SK-MEL-5 (cell line): Measurements from ENCODE around the gene MOB3A. TPM values are rescaled to one million over a fixed set of nuclear protein-coding genes. Genes with fewer than 3 reads are reported as not detected.
"Not testable (repeated sequence)": the region's sequence is repeated elsewhere in the genome, so short reads cannot be mapped to it uniquely, and the experiment has no call there.

Source experiments
- DNase-seq: peaks from one replicate; pipeline ENCODE4 v3.0.0-alpha.2; 2016; ENCODE audit warnings: low read depth, low spot score
- in situ Hi-C: cut with HindIII; loops from 2 replicates; pipeline ENCODE4 v1.10.0; 2016; ENCODE audit warnings: low sequenced_read_pairs, high pct_unique_total_duplicates, low pct_unique_long_range_greater_than_20kb
- total RNA-seq: library from RNA; depleted of rRNA; stranded (reverse); fragments of >200 nt; shearing (Covaris generic); gene quantifications from 2 replicates; pipeline ENCODE4 v1.2.3, GENCODE V29; 2014

MOB3A gene
- total RNA-seq, 1 experiment from 2014 or later: 5.1 TPM

GRCh38 chr19:2128252-2128651 lies 32.1 kb upstream of the MOB3A start:
- DNase-seq, in situ Hi-C loops: not testable (repeated sequence)

- in situ Hi-C loops: no loop called here
- DNase-seq: no peak
These were observed 31.6 kb upstream of the MOB3A start for GRCh38 chr19:2127758-2128157.

GRCh38 chr19:2126879-2127518 lies 30.9 kb upstream of the MOB3A start:
- DNase-seq: no peak
- in situ Hi-C loops: no loop called here

GRCh38 chr19:2123682-2124387 lies 27.7 kb upstream of the MOB3A start:
- DNase-seq: no peak
- in situ Hi-C loops: no loop called here

GRCh38 chr19:2122982-2123381 lies 26.9 kb upstream of the MOB3A start:
- in situ Hi-C loops: no loop called here

DNA sequence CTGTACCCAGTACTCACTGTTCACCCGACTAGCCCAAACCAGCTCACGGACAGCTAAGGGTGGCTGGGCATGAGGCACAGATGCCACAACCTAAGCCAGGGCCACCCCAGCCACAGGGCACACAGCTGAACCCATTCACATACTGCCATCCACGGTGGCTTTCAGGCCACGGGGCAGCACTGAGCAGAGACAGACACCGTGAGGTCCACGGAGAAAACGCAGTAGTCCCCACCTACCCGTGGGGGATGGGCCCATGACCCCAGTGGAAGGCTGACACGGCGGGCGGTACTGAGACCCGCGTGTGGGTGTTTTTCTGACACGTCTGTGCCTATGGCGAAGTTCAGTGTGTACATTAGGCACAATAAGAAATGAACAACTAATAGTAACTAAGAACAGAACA lies 26.1 kb upstream of the MOB3A start:
- DNase-seq: no peak
- in situ Hi-C loops: no loop called here

More at GRCh38 chr19:2122982-2123381, 26.9 kb upstream of the MOB3A start:
- no peak for DNase-seq

DNA sequence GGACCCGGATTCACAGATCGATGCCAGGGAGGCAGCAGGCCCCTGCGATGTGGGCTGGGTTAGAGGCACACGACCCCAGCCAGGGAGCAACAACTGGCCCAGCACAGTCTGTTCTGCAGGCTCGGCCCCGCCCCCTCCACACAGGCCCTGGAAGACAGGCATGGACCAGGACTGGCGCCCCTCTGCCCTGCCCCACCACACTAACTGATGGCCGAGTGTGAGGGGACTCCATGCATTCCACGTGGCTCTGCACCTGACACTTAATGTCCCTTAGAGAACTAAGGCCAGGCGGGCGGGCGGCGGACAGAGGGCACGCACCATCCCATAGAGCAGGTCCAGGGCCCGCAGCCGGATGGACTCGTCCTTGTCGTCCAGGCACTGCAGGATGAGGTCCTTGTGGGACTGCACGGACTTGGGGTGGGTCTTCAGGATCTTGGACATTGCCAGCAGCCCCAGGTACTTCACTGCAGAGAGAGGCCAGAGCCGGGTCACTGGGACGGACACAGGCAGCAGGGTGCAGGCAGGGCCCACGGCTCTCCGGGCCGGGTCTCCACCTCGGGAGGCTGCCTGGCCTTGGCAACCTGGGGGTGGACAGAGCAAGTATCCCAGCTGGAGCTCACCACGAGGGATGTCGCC lies 25.4 kb upstream of the MOB3A start:
- in situ Hi-C loops: no loop called here
- DNase-seq: no peak

- DNase-seq: no peak
- in situ Hi-C loops: no loop called here
These were observed 24.7 kb upstream of the MOB3A start for GRCh38 chr19:2120821-2121220.

DNA sequence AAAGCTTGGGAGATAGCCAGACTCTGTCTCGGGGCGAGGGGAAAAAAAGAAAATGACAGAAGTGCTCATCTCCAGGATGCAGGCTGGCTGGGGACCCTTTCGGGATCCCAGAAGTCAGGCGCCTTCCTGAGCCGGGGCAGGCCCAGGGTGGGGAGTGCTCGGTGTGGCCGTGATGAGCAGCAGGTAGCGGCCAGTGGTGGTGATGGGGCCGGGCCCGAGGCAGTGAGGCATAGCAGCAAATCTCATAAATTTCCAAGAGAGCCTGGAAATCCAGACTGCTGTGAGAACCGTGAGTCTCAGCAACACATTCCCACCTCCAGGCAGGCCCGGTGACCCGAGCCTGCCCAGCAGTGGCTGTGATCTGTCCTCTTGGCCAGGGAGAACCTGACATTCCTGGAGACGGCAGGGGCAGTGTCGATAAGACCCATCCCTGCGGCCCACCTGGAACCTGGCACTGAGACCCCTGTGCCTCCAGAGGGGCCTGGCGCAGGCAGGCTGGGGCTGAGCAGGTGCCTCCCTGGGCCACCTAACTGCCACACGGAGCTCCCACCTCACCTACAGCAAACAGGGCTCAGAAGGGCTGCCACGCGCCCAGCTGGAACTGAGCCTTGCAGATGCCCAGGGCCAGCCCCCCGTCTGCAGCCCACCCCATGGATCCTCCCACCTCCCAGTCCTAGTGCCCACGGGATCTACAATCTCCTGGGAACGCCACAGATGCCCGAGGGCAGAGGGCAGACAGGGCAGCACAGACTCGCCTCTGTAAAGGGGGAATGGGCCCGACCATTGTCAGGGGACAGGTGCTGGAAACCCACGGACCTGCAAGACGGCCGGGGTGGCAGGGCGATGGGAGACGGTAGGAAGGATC lies 24.0 kb upstream of the MOB3A start:
- no peak for DNase-seq
- in situ Hi-C loops: no loop called here

GRCh38 chr19:2118438-2118837 lies 22.3 kb upstream of the MOB3A start:
- DNase-seq: no peak
- in situ Hi-C loops: no loop called here

DNA sequence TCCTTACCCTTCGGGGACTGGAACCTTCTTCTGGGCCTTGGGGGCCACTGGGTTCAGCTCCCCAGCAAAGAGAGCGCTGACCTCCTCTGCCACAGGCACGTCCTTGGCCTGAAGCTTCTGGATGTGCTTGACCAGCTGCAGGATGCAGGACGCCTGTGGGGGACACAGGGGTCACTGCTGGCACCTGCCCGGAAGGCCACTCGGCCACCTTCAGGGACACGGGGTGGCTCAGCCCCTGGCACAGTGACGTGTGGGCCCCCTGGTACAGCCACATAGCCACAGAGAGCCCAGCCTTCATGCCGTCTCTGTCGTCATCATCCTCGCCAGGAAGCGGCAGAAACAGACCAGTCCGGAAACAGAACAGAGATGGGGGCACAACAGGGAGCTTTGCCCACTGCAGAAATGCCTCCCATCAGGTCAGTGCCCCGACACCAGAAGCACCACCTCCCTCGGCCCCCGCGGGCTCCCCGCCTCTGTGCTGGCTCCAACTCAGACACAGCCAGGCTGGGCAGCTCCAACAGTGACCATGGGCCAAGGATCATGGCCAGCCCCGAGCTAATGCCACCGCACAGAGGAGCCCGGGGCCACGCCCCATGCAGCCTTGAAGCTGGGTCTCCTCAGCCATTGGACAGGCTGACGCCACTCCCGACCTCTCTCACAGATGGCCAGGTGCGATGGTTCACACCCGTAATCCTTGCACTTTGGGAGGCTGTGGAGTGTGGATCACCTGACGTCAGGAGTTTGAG lies 21.3 kb upstream of the MOB3A start:
- DNase-seq: no peak
- in situ Hi-C loops: no loop called here

DNA sequence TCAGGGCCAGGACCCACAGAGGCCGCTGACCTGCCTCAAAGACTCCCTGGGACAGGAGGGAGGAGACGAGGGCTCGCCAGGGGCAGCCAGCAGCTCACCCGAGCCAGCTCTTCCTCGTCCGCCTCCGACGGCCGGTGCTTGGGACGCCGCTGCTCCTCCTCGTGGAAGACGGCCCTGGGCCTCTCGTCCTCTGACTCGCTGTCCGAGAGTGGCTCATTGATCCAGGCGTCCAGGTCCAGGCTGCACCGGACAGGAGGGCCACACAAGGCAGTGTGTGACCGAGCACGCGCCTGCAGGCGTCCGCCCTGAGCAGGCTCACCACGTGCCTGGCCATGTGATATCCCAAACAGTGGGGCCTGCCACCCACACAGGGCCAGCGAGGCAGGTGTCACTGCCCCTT lies 20.4 kb upstream of the MOB3A start:
- no peak for DNase-seq
- in situ Hi-C loops: no loop called here

DNA sequence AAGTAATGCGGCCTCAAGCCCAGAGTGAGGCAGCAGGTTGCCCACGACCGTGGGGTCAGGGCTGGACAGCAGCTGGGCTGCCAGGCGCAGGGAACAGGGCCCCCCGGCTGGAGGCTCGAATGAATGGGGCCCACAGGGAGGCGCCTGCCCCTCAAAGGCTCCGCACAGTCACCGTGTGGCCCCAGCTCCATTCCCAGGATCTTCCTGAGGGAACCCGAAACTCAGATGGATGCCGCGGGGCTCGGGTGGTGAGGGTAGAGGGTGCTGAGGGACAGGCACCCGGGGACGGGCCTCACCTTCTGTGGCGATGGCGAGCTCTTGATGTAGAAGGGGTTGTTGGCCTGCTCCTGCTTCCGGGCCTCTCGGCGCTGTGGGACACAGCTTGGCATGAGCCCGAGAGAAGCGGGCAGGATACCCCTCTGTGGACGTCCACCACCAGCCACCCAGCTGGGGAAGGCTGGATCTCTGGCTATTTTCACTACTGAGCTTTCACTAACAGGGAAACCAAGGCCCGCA lies 19.8 kb upstream of the MOB3A start:
- DNase-seq: no peak
- in situ Hi-C loops: no loop called here

GRCh38 chr19:2115324-2115723 lies 19.2 kb upstream of the MOB3A start:
- in situ Hi-C loops: no loop called here
- no peak for DNase-seq

DNA sequence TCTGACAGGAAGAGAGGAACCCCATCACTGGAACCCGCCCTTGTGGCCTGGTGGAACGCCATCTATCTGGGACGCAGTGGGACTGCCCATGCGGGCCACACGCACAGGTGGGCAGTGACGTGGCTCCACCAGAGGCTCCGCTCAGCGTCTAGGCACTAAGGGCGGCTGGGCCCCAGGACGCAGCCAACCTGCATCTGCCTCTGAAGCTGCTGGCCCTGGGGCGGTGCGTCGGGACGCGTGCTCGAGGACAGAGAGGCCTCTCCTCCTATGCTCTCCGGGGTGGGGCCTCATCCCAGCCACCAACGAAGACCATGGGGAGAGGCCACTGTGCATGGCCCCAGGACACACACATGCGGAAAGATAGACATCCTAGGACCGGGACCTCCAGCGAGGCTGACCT lies 18.7 kb upstream of the MOB3A start:
- in situ Hi-C loops: no loop called here
- no peak for DNase-seq

- DNase-seq: no peak
- in situ Hi-C loops: no loop called here
These were observed 18.1 kb upstream of the MOB3A start for GRCh38 chr19:2114218-2114617.

DNA sequence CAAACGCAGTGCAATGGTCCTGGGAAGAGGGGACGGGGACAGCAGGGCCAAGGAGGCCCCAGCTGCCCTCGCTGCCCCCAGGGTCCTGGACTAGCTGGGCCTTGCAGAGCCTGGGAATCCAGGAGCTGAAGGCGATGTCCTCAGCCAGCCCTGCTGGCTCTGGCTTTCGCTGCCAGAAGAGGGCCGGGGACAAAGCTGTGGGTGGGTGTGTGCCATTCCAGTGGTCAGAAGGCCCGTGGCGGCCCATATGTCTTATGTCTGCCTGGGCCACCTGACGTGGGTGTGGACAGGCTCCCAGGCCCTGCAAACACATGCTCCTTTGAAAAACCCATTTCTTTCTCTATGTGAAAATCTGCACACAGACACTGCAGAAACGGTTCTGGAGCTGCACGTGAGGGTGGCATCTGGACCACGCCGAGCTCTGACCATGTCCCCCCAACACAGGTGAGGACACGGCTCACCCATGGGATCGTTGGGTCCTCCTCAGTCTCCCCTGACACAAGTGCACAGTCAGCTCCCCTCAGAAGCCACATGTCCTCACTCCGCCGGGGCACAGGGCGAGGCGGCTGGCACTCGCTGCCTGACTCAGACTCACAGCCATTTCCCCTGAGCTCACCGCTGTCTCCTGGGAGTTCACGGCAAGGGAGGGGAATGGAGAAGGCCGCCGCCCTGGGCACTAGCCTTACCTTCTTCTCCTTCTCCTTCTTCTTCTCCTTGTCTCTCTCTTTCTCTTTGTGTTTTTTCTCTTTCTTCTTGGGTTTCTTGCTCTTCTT lies 17.5 kb upstream of the MOB3A start:
- no peak for DNase-seq
- in situ Hi-C loops: no loop called here
